ENCODE measurements around the gene SLC13A3.
"Not testable (repeated sequence)": the region's sequence is repeated elsewhere in the genome, so short reads cannot be mapped to it uniquely, and the experiment has no call there.

SLC13A3 gene

GRCh38 chr20:46688151-46689081 lies 37.2 kb upstream of the SLC13A3 start:
- Mint-ChIP-seq H3K27me3 (no peaks in the 10 kb centered on the region), H3K4me1 (ENCODE audit: low read depth) (peaks cover 54% of the 10 kb centered on the region), H3K36me3 (ENCODE audit: low read depth) (peaks cover 41% of the 10 kb centered on the region), H3K27ac (peak overlapping the region; percentile 93), H3K4me3 (peak overlapping the region; percentile 85), H3K9me3 (no peaks in the 10 kb centered on the region)
- intact Hi-C loops (cut with micrococcal nuclease), result no loop called here

- peaks cover 52% of the 10 kb centered on the region for H3K36me3 Mint-ChIP-seq (ENCODE audit: low read depth)
- H3K9me3 Mint-ChIP-seq, result no peaks in the 10 kb centered on the region
- H3K4me1 Mint-ChIP-seq (ENCODE audit: low read depth), result peaks cover 60% of the 10 kb centered on the region
- peak overlapping the region; percentile 63 for H3K27ac Mint-ChIP-seq
- peak overlapping the region; percentile 46 for H3K4me3 Mint-ChIP-seq
- peaks cover 1% of the 10 kb centered on the region for H3K27me3 Mint-ChIP-seq
- intact Hi-C loops (cut with micrococcal nuclease), result no loop called here
Measured at GRCh38 chr20:46683939-46684750, 32.9 kb upstream of the SLC13A3 start.

GRCh38 chr20:46683668-46683938 lies 32.3 kb upstream of the SLC13A3 start:
- Mint-ChIP-seq H3K4me1 (ENCODE audit: low read depth) (peaks cover 60% of the 10 kb centered on the region), H3K4me3 (peak overlapping the region; percentile 46), H3K27ac (peak overlapping the region; percentile 63), H3K9me3 (no peaks in the 10 kb centered on the region), H3K36me3 (ENCODE audit: low read depth) (peaks cover 46% of the 10 kb centered on the region), H3K27me3 (peaks cover 1% of the 10 kb centered on the region)
- intact Hi-C loops (cut with micrococcal nuclease), result no loop called here

- peaks cover 1% of the 10 kb centered on the region for H3K27me3 Mint-ChIP-seq
Measured at GRCh38 chr20:46683011-46683667, 31.9 kb upstream of the SLC13A3 start.

GRCh38 chr20:46682063-46682821 lies 31.0 kb upstream of the SLC13A3 start:
- Mint-ChIP-seq H3K4me3 (no peak overlapping the region), H3K36me3 (ENCODE audit: low read depth) (peaks cover 45% of the 10 kb centered on the region), H3K4me1 (ENCODE audit: low read depth) (peaks cover 48% of the 10 kb centered on the region), H3K27ac (no peak overlapping the region), H3K9me3 (no peaks in the 10 kb centered on the region), H3K27me3 (peaks cover 1% of the 10 kb centered on the region)
- intact Hi-C loops (cut with micrococcal nuclease), result no loop called here

More at GRCh38 chr20:46683011-46683667, 31.9 kb upstream of the SLC13A3 start:
- Mint-ChIP-seq H3K27ac (peak overlapping the region; percentile 63), H3K4me3 (peak overlapping the region; percentile 46), H3K9me3 (no peaks in the 10 kb centered on the region), H3K4me1 (ENCODE audit: low read depth) (peaks cover 57% of the 10 kb centered on the region), H3K36me3 (ENCODE audit: low read depth) (peaks cover 45% of the 10 kb centered on the region)
- intact Hi-C loops (cut with micrococcal nuclease), result no loop called here

- Mint-ChIP-seq H3K36me3 (ENCODE audit: low read depth) (peaks cover 38% of the 10 kb centered on the region), H3K4me3 (no peak overlapping the region), H3K4me1 (ENCODE audit: low read depth) (peaks cover 38% of the 10 kb centered on the region), H3K27me3 (peaks cover 1% of the 10 kb centered on the region), H3K27ac (no peak overlapping the region), H3K9me3 (no peaks in the 10 kb centered on the region)
- intact Hi-C loops (cut with micrococcal nuclease), result loop anchor here (1.0 to 2.0 kb wide), 2 partner anchors 44 to 160 kb away; no protein-coding TSS in a partner anchor
Measured at GRCh38 chr20:46681032-46681854, 30.0 kb upstream of the SLC13A3 start.

- peaks cover 38% of the 10 kb centered on the region for H3K4me1 Mint-ChIP-seq (ENCODE audit: low read depth)
- H3K9me3 Mint-ChIP-seq, result no peaks in the 10 kb centered on the region
- no peak overlapping the region for H3K27ac Mint-ChIP-seq
- peaks cover 32% of the 10 kb centered on the region for H3K36me3 Mint-ChIP-seq (ENCODE audit: low read depth)
- peaks cover 1% of the 10 kb centered on the region for H3K27me3 Mint-ChIP-seq
- no peak overlapping the region for H3K4me3 Mint-ChIP-seq
- intact Hi-C loops (cut with micrococcal nuclease), result loop anchor here (1.0 to 2.0 kb wide), 2 partner anchors 44 to 159 kb away; no protein-coding TSS in a partner anchor
Measured at GRCh38 chr20:46680684-46681031, 29.4 kb upstream of the SLC13A3 start.

GRCh38 chr20:46678516-46678915 lies 27.3 kb upstream of the SLC13A3 start:
- no peaks in the 10 kb centered on the region for H3K9me3 Mint-ChIP-seq
- intact Hi-C loops (cut with micrococcal nuclease), result no loop called here
- H3K27me3 Mint-ChIP-seq, result peaks cover 1% of the 10 kb centered on the region
- no peak overlapping the region for H3K4me3 Mint-ChIP-seq
- H3K4me1 Mint-ChIP-seq (ENCODE audit: low read depth), result peaks cover 22% of the 10 kb centered on the region
- H3K36me3 Mint-ChIP-seq (ENCODE audit: low read depth), result peaks cover 14% of the 10 kb centered on the region
- no peak overlapping the region for H3K27ac Mint-ChIP-seq

GRCh38 chr20:46677608-46678007 lies 26.3 kb upstream of the SLC13A3 start:
- Mint-ChIP-seq H3K27me3 (peaks cover 4% of the 10 kb centered on the region), H3K4me1 (ENCODE audit: low read depth) (peaks cover 13% of the 10 kb centered on the region), H3K9me3 (no peaks in the 10 kb centered on the region), H3K4me3 (no peak overlapping the region), H3K27ac (no peak overlapping the region), H3K36me3 (ENCODE audit: low read depth) (peaks cover 13% of the 10 kb centered on the region)
- intact Hi-C loops (cut with micrococcal nuclease), result no loop called here

GRCh38 chr20:46676649-46677316 lies 25.5 kb upstream of the SLC13A3 start:
- H3K9me3 Mint-ChIP-seq; H3K27ac Mint-ChIP-seq; intact Hi-C loops (cut with micrococcal nuclease); H3K4me3 Mint-ChIP-seq; H3K27me3 Mint-ChIP-seq: not testable (repeated sequence)
- Mint-ChIP-seq H3K36me3 (ENCODE audit: low read depth) (peaks cover 13% of the 10 kb centered on the region), H3K4me1 (ENCODE audit: low read depth) (peaks cover 10% of the 10 kb centered on the region)

- H3K4me1 Mint-ChIP-seq (ENCODE audit: low read depth), result no peaks in the 10 kb centered on the region
- H3K4me3 Mint-ChIP-seq, result no peak overlapping the region
- H3K27me3 Mint-ChIP-seq, result peaks cover 3% of the 10 kb centered on the region
- intact Hi-C loops (cut with micrococcal nuclease), result no loop called here
- no peaks in the 10 kb centered on the region for H3K36me3 Mint-ChIP-seq (ENCODE audit: low read depth)
- H3K27ac Mint-ChIP-seq, result no peak overlapping the region
- peaks cover 20% of the 10 kb centered on the region for H3K9me3 Mint-ChIP-seq
Measured at GRCh38 chr20:46674253-46675083, 23.2 kb upstream of the SLC13A3 start.

Data from dendritic cell treated with granulocyte-macrophage colony-stimulating factor and Interleukin-4, amounts not matched to agents 40 ng/mL and 50 ng/mL, for 4 days (primary cell).